GM20000 (cell line): ENCODE results near the gene LTBP2.

Experiments
- DNase-seq: peaks from one replicate; pipeline ENCODE4 v3.0.0; 2012; ENCODE audit warnings: low spot score
- TF ChIP-seq, protein P1 (sequence below): IDR thresholded peaks from 2 replicates; pipeline ENCODE4 v1.5.1; 2012; ENCODE audit warnings: mild to moderate bottlenecking, control low read depth; ENCODE audit errors: extremely low read depth, missing control alignments

LTBP2 gene

DNA sequence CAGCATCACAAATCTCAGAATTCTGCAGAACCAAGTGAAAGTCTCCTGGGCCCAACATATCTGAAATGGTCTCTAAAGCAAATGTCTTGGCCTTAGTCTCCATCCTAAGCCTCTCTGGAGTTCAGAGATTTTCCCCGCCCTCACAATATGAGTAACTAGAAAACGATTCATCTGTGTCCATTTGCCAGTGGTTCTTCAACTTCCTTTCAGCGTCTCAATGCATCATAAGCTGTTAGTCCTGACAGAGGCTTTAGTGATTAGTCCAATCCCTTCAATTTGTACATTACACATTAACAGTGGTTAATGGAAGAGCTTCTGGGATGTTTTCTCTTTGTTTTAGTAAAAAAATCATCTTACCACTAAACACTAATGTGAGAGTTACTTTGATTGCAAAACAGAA lies 136.4 kb downstream of the LTBP2 start:
- TF ChIP-seq, protein P1, sequence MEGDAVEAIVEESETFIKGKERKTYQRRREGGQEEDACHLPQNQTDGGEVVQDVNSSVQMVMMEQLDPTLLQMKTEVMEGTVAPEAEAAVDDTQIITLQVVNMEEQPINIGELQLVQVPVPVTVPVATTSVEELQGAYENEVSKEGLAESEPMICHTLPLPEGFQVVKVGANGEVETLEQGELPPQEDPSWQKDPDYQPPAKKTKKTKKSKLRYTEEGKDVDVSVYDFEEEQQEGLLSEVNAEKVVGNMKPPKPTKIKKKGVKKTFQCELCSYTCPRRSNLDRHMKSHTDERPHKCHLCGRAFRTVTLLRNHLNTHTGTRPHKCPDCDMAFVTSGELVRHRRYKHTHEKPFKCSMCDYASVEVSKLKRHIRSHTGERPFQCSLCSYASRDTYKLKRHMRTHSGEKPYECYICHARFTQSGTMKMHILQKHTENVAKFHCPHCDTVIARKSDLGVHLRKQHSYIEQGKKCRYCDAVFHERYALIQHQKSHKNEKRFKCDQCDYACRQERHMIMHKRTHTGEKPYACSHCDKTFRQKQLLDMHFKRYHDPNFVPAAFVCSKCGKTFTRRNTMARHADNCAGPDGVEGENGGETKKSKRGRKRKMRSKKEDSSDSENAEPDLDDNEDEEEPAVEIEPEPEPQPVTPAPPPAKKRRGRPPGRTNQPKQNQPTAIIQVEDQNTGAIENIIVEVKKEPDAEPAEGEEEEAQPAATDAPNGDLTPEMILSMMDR, result no peak
- no peak for DNase-seq

DNA sequence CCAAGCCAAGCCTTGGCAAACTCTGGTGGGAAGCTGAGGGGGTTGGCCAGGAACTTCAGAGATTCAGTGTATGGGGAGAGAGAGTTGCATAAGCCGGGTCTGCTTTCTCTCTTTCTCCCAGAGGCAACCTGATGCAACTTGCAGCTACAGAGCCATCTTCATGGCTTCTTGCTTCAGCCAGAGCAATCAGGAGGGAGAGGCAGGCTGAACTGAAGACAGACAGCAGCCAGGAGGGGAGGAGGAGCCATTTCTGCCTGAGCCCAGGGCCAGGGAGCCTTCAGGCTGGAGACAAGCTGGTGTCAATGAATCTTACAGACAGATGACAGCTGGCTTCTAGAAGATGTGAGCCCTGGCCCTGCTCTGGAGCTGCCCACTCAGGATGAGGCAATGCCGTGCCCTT lies 137.7 kb downstream of the LTBP2 start:
- TF ChIP-seq, protein P1, result no peak
- DNase-seq, result no peak

DNA sequence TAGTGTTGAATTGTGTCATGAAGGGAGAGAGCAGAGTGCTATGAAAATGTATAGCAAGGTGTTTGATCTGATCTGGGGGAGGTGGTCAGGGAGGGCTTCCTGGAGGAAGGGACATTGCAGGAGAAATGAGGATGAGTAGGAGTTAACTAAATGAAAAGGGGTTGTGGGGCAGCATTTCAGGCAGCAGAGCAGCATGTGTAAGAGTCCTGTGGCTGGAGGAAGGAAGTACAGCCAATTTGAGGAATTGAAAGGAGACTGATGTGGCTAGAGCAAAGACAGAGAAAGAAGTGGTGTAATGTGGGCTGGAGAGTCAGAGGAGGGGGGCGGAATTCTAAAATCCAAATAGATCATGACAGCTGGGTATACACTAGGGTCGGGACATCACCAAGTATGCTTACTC lies 139.4 kb downstream of the LTBP2 start:
- DNase-seq, result no peak
- TF ChIP-seq, protein P1, result no peak

DNA sequence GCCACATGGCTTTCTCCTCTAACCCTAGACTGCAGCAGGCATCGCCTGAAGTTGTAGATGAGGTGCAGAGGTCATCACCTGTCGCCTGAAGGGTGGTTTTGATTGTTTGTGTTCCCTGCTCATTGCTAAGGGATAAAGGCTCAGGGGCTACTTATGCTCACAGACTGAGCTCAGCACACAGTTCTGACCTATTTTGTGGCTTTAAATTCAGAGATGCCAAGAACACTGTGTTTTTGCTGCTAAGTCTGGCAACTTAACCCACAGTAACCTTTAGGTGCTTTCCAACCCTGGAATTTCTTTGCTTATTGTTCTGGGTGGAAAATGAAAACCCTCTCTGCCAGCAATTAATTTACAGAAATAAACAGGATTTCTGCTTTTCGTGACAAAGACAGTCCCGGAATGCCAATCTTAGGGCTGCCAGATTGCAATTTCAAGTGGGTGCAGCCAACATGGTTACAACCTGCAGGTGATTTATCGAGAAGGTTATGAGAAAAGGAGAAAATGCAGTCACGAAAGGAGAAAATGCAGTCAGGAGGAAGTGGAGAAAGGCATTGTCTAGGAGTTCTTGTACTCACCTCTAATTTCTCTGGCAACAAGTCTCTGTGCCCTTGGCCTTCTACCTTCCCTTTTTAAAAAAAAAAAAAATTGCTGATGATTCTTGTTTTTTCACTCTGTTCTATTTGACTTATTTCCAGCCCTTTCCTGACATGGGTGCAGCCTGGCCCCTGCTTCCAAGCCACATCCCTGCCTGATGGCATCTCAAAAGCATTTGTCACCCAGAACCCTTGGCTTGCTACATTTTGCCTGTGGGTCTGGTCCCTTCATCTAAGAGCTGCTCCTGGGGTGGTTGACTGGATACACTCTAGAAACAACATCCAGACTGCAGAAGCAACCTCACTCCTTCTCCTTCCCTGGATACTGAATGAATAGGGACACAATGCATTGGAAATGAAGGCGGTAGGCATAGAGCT lies 142.2 kb downstream of the LTBP2 start:
- TF ChIP-seq, protein P1, result no peak
- no peak for DNase-seq

DNA sequence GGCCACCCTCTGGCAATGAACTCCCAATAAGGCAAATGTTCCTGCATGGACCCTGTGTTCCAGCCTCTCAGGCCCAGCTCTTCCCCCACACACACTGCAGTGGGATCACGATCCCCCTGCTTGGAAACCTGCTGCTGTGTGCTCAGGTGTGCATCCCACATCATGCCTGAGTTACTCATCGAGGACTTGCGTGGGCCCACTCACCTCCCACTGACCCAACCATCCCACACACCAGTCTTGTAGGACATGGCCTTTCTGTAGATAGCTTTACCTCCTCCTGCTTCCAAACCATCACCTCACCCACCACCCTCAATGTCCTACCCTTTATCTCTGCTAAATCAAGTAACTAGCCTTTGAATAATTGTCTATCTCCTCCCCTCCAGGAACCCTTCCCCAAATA lies 143.5 kb downstream of the LTBP2 start:
- no peak for DNase-seq
- TF ChIP-seq, protein P1, result no peak

DNA sequence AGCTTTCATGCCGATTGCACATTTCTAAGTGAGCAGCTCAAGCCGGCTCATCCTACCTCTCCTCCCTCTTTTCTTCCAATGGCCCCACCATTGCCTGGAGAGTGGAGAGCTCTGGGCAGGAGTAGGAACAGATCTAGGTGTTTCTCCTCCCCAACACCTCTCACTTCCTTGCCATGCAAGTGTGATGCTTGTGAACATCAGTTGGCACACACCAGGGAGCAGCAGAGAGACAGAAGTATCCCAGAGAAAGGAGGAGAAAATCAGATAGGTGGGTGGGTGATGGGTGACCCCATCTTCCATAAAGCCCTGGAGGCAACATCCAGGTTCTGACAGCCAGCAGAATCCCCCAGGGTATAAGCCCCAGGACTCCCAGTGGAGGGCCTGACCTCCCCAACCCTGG lies 146.7 kb downstream of the LTBP2 start:
- DNase-seq, result no peak
- TF ChIP-seq, protein P1, result no peak

DNA sequence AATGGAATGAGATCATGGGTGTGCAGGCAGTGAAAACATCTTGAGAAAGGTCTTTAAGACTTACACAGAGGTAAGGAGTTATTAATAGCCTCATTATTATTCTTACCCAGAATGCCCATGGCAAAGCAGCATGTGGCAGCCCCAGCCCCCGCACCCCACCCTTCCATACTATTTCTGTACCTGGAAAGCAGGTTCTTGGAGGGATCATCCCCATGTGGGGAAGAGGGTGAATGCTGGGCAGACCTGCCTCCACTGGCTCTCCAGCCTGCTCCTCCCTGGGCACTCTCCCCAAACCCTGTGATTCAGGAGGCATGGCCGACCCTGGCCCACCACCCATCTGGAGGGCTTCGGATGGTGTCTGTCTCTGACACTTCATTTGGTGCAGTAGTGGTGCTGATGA lies 147.3 kb downstream of the LTBP2 start:
- no peak for DNase-seq
- TF ChIP-seq, protein P1, result no peak
